OCI-LY7 (cell line): ENCODE results near the gene RABEPK. TPM values are rescaled to one million over a fixed set of nuclear protein-coding genes. Genes with fewer than 3 reads are reported as not detected.

Source experiments
- BruUV-seq: library from RNA; stranded (reverse); fragments of 400-500 nt; replicated peaks from 2 replicates; lab custom pipeline; 2021; lab: Mats Ljungman, UMichigan
- CTCF ChIA-PET: fragments of 300-600 bp; sonication (Branson Sonifier 250); formaldehyde crosslinking; loops from one replicate; lab custom pipeline; 2022; ENCODE audit warnings: antibody characterized with exemption; ENCODE audit not compliant: unreplicated experiment; lab: Charles Lee
- POLR2A ChIA-PET: fragments of 300-600 bp; sonication (Branson Sonifier 250); formaldehyde crosslinking; loops from one replicate; lab custom pipeline; 2022; ENCODE audit warnings: antibody characterized with exemption; lab: Charles Lee
- DNase-seq: peaks from one replicate; pipeline ENCODE4 v3.0.0-alpha.2; 2015; ENCODE audit warnings: low spot score
- H2AFZ ChIP-seq: fragments of 200-600 bp; sonication (generic), shearing (Covaris generic); 2 replicates; pipeline ENCODE4 v1.6.1; 2014; ENCODE audit warnings: mild to moderate bottlenecking, antibody characterized with exemption, low read length, moderate library complexity
- H3K27ac ChIP-seq: fragments of 200-600 bp; sonication (generic); 2 replicates; pipeline ENCODE4 v1.5.1; 2014; ENCODE audit warnings: mixed run types, low read depth, mild to moderate bottlenecking, moderate library complexity, low read length, inconsistent platforms; ENCODE audit not compliant: poor library complexity, severe bottlenecking
- H3K36me3 ChIP-seq: fragments of 200-600 bp; sonication (generic); 2 replicates; pipeline ENCODE4 v1.6.1; 2014; ENCODE audit warnings: mild to moderate bottlenecking, antibody characterized with exemption, low read length, moderate library complexity, mixed read lengths; ENCODE audit not compliant: insufficient read depth
- H3K4me1 ChIP-seq: fragments of 200-600 bp; sonication (generic); 2 replicates; pipeline ENCODE4 v1.5.1; 2014; ENCODE audit warnings: mild to moderate bottlenecking, low read length; ENCODE audit not compliant: insufficient read depth, poor library complexity, severe bottlenecking
- H3K4me2 ChIP-seq: fragments of 200-600 bp; sonication (generic); 2 replicates; pipeline ENCODE4 v1.6.1; 2014; ENCODE audit warnings: mild to moderate bottlenecking, low read length
- H3K4me3 ChIP-seq: fragments of 200-600 bp; sonication (generic); 2 replicates; pipeline ENCODE4 v1.5.1; 2014; ENCODE audit warnings: mild to moderate bottlenecking, low read depth, low read length; ENCODE audit not compliant: poor library complexity, severe bottlenecking
- H3K79me2 ChIP-seq: fragments of 200-600 bp; sonication (generic); 2 replicates; pipeline ENCODE4 v1.6.1; 2016; ENCODE audit warnings: low read depth, mild to moderate bottlenecking, low read length, moderate library complexity, mixed read lengths; ENCODE audit not compliant: insufficient read depth
- H3K9me2 ChIP-seq: fragments of 200-600 bp; sonication (generic); 2 replicates; pipeline ENCODE4 v1.6.1; 2016; ENCODE audit warnings: mild to moderate bottlenecking, low read length, mixed read lengths; ENCODE audit not compliant: insufficient read depth
- H3K9me3 ChIP-seq: fragments of 200-600 bp; sonication (generic); 2 replicates; pipeline ENCODE4 v1.6.1; 2014; ENCODE audit warnings: mild to moderate bottlenecking, mixed run types, low read length, mixed read lengths
- H4K20me1 ChIP-seq: fragments of 200-600 bp; sonication (generic); 2 replicates; pipeline ENCODE4 v1.6.1; 2014; ENCODE audit warnings: mild to moderate bottlenecking, antibody characterized with exemption, low read length, moderate library complexity, mixed read lengths; ENCODE audit not compliant: insufficient read depth
- CTCF ChIP-seq: fragments of 200-600 bp; sonication (generic); conservative IDR thresholded peaks from 2 replicates; pipeline ENCODE4 v1.5.1; 2014; ENCODE audit warnings: mild to moderate bottlenecking, antibody characterized with exemption, low read length, moderate library complexity, mixed read lengths
- EZH2phosphoT487 ChIP-seq: fragments of 200-600 bp; sonication (generic); IDR thresholded peaks from 2 replicates; pipeline ENCODE4 v1.6.1; 2018; ENCODE audit warnings: low read depth, borderline replicate concordance, mild to moderate bottlenecking, mixed run types, antibody characterized with exemption, low read length, moderate library complexity, mixed read lengths
- intact Hi-C: fragments of 100-400 bp; cut with micrococcal nuclease; formaldehyde crosslinking; loops from one replicate; pipeline ENCODE4 v1.10.0; 2022; ENCODE audit not compliant: unreplicated experiment
- total RNA-seq, 2 experiments: library from RNA; depleted of rRNA in 1 of 2; stranded (reverse); fragments of >200 nt in 1 of 2; shearing (Covaris generic) in 1 of 2; gene quantifications; 2 replicates each; pipeline ENCODE4 v1.2.3, GENCODE V29; 2014 to 2022

The RABEPK gene
- total RNA-seq, 2 experiments from 2014 or later: 22.9 to 27.0 TPM

- peaks cover 46% of the 10 kb centered on the region for H3K4me1 ChIP-seq
- BruUV-seq: no TSS peak
Measured at GRCh38 chr9:125240649-125240999, 40.3 kb downstream of the RABEPK start.

GRCh38 chr9:125241000-125241862 lies 40.9 kb downstream of the RABEPK start, which contains the start of gene HSPA5:
HSPA5 (minus strand) TSS chr9:125241343; CDS start chr9:125241126, 217 bp downstream.
- Histone ChIP-seq H3K9me2 (no peaks in the 10 kb centered on the region), H3K4me2 (peak within 1 kb of the TSS; percentile 99), H4K20me1 (peaks cover 38% of the 10 kb centered on the region), H3K36me3 (peaks cover 48% of the 10 kb centered on the region), H3K4me1 (peaks cover 40% of the 10 kb centered on the region), H3K27ac (peak within 1 kb of the TSS; percentile 61), H2AFZ (peak within 1 kb of the TSS; percentile 64; the same call in 1 of the 2 replicates), H3K79me2 (peaks cover 60% of the 10 kb centered on the region), H3K9me3 (no peaks in the 10 kb centered on the region), H3K4me3 (peak within 1 kb of the TSS; percentile 96)
- BruUV-seq: TSS peak; percentile 63
- TF ChIP-seq EZH2phosphoT487 (no peak), CTCF (no peak)
- peak; percentile 99 for DNase-seq
- POLR2A ChIA-PET: interaction anchor here (0.5 to 3.9 kb wide), 21 partner anchors 9 to 1605 kb away, joined by 3 to 28 read pairs (median 4); partner anchors contain the start of gene GAPVD1
- CTCF ChIA-PET: interaction anchor here (0.6 kb wide), 3 partner anchors 137 to 1479 kb away, joined by 3 to 6 read pairs (median 3); no protein-coding TSS in a partner anchor
- intact Hi-C loops: loop anchor here (1.0 to 5.0 kb wide), 3 partner anchors 52 to 374 kb away; partner anchors contain the start of gene PPP6C

More at GRCh38 chr9:125240649-125240999, 40.3 kb downstream of the RABEPK start:
- peak overlapping the region; percentile 61 for H3K27ac ChIP-seq
- no peak overlapping the region; the same call in 1 of the 2 replicates for H2AFZ ChIP-seq
- H3K9me2 ChIP-seq: no peaks in the 10 kb centered on the region
- no peak for TF ChIP-seq CTCF
- no peak for TF ChIP-seq EZH2phosphoT487
- ChIA-PET CTCF (no interaction called here), POLR2A (interaction anchor here (0.6 to 2.4 kb wide), 9 partner anchors 8 to 286 kb away, joined by 3 to 14 read pairs (median 4); no protein-coding TSS in a partner anchor)
- intact Hi-C loops: loop anchor here (5.0 kb wide), 2 partner anchors 132 to 373 kb away; no protein-coding TSS in a partner anchor
- H3K79me2 ChIP-seq: peaks cover 66% of the 10 kb centered on the region
- H4K20me1 ChIP-seq: peaks cover 44% of the 10 kb centered on the region
- H3K9me3 ChIP-seq: no peaks in the 10 kb centered on the region
- H3K4me3 ChIP-seq: peak overlapping the region; percentile 96
- H3K36me3 ChIP-seq: peaks cover 54% of the 10 kb centered on the region
- peak; percentile 62 for DNase-seq
- H3K4me2 ChIP-seq: peak overlapping the region; percentile 74
